ENCODE measurements around the gene PPDPF. TPM values are rescaled to one million over a fixed set of nuclear protein-coding genes. Genes with fewer than 3 reads are reported as not detected.

Gene PPDPF
- total and polyA plus RNA-seq, 4 donors: 36.9 to 545 (median 474) TPM

DNA sequence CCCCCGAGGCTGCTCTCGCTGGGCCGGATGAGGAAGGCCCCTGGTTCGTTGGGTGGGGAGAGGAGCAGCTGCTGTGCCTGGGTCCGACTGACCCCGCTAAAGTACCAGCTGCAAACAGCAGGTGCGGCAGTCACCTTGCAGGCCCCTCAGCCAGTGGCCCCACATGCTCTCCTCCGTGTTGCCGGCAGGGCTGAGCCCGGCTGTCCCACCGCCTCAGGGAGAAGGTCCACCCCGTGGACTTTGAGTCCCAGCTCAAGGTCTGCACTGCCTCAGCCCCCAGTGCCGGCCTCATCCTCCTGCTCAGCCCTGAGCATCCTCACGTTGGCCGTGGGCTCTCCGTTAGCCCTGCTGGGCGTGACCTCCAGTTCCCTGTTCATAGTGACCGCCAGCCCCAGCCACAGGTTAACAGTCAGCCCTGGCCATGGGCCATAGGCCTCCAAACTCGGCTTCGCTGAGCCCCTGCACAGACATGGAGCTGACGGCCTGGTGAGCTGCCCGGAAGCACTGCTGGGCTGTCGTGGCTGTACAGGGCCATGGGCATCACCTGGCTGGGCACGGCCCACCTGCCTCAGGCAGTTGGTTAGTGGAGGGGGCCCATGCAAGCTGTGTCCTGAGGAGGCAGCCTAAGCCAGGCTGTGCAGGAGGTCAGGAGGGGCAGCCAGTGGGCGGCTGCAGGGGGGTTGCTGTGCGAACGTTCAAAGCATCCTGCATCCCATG, 23.8 kb downstream of the PPDPF start:
- Histone ChIP-seq H3K4me3 (no peak overlapping the region), H3K27ac (ENCODE audit: low read depth in 1 of 2, low read length in 1 of 2) (no peak overlapping the region), H3K9me3 (ENCODE audit: control insufficient read depth in 4 of 4, insufficient read depth in 3 of 4, low read length in 3 of 4) (no peaks in the 10 kb centered on the region), H3K27me3 (ENCODE audit: control insufficient read depth in 3 of 3, insufficient read depth in 3 of 3, low read length in 2 of 3) (peaks cover 0 to 23% (median 6%) of the 10 kb centered on the region in 3 donors), H3K9ac (ENCODE audit: insufficient read depth in 1 of 2, low read length in 2 of 2) (no peak overlapping the region), H3K4me1 (ENCODE audit: control insufficient read depth in 5 of 5, insufficient read depth in 5 of 5, low read length in 5 of 5) (no peaks in the 10 kb centered on the region), H3K36me3 (ENCODE audit: control insufficient read depth in 4 of 4, insufficient read depth in 4 of 4, low read length in 4 of 4) (no peaks in the 10 kb centered on the region)
- TF ChIP-seq, protein P1, sequence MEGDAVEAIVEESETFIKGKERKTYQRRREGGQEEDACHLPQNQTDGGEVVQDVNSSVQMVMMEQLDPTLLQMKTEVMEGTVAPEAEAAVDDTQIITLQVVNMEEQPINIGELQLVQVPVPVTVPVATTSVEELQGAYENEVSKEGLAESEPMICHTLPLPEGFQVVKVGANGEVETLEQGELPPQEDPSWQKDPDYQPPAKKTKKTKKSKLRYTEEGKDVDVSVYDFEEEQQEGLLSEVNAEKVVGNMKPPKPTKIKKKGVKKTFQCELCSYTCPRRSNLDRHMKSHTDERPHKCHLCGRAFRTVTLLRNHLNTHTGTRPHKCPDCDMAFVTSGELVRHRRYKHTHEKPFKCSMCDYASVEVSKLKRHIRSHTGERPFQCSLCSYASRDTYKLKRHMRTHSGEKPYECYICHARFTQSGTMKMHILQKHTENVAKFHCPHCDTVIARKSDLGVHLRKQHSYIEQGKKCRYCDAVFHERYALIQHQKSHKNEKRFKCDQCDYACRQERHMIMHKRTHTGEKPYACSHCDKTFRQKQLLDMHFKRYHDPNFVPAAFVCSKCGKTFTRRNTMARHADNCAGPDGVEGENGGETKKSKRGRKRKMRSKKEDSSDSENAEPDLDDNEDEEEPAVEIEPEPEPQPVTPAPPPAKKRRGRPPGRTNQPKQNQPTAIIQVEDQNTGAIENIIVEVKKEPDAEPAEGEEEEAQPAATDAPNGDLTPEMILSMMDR (IDR thresholded peaks at IDR 0.05; ENCODE audit: control extremely low read depth, extremely low read depth): no peak
- 75 to 81% methylated on average over 25 to 27 of the region's 27 CpGs for WGBS, 2 donors
- DNase-seq (no peak), ATAC-seq (ENCODE audit: insufficient read depth, low FRiP score) (no peak)

DNA sequence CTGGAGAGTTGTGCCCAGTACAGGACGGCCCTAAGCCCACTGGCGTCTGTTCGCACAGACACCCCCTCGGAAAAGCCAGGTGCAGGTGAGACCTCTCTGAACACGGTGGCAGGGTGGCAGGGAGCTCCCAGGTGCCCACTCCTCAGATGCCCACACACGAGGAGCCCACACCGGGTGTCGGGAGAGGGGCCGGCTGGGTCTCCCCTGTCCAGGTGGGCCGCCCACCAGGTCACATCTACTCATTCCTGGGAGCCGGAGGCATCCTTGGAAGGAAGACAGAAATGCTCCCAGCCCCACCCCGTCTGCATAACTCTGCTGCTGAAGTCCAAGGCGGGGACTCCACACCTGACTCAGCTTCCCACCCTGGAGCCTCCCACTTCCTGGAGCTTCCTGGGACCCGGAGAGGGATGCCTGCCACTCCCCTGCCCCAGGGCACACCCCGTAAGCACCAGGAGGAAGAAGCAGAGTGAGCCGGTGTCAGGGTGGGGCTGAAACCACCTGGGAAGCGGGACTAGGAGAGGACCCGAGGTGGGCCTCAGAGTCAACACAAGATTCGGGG, 24.5 kb downstream of the PPDPF start:
- Histone ChIP-seq H3K27ac (ENCODE audit: low read depth in 1 of 2, low read length in 1 of 2) (no peak overlapping the region), H3K27me3 (ENCODE audit: control insufficient read depth in 3 of 3, insufficient read depth in 3 of 3, low read length in 2 of 3) (peaks cover 0 to 26% (median 7%) of the 10 kb centered on the region in 3 donors), H3K4me1 (ENCODE audit: control insufficient read depth in 5 of 5, insufficient read depth in 5 of 5, low read length in 5 of 5) (no peaks in the 10 kb centered on the region), H3K9me3 (ENCODE audit: control insufficient read depth in 4 of 4, insufficient read depth in 3 of 4, low read length in 3 of 4) (no peaks in the 10 kb centered on the region), H3K36me3 (ENCODE audit: control insufficient read depth in 4 of 4, insufficient read depth in 4 of 4, low read length in 4 of 4) (no peaks in the 10 kb centered on the region), H3K9ac (ENCODE audit: insufficient read depth in 1 of 2, low read length in 2 of 2) (no peak overlapping the region), H3K4me3 (no peak overlapping the region)
- ATAC-seq (ENCODE audit: insufficient read depth, low FRiP score): no peak
- TF ChIP-seq, protein P1 (IDR thresholded peaks at IDR 0.05; ENCODE audit: control extremely low read depth, extremely low read depth): no peak
- WGBS, 2 donors: 69 to 75% methylated on average over 19 of the region's 19 CpGs
- DNase-seq: no peak

DNA sequence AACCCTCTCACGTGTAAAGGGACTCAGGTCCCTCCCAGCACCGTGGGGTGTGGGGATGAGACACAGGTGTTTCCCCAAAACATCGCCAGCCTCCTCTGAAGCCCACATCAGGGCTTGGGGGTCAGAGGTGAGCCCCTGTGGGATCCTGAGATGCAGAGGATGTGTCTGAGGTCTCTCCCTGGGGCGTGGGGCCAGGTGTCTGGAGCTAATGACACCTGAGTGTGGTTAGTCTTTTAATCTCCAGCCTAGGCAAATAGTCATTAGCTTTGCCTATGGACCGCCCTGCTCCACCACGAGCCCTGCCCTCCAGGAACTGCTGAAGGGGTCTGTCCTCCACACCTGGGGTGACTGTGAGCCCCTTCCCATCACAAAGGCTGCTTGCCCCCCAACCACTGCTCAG, 25.2 kb downstream of the PPDPF start:
- WGBS, 2 donors: 55 to 59% methylated on average over 6 of the region's 6 CpGs
- Histone ChIP-seq H3K27ac (ENCODE audit: low read depth in 1 of 2, low read length in 1 of 2) (no peak overlapping the region), H3K9ac (ENCODE audit: insufficient read depth in 1 of 2, low read length in 2 of 2) (no peak overlapping the region), H3K36me3 (ENCODE audit: control insufficient read depth in 4 of 4, insufficient read depth in 4 of 4, low read length in 4 of 4) (no peaks in the 10 kb centered on the region), H3K9me3 (ENCODE audit: control insufficient read depth in 4 of 4, insufficient read depth in 3 of 4, low read length in 3 of 4) (no peaks in the 10 kb centered on the region), H3K27me3 (ENCODE audit: control insufficient read depth in 3 of 3, insufficient read depth in 3 of 3, low read length in 2 of 3) (peaks cover 0 to 28% (median 7%) of the 10 kb centered on the region in 3 donors), H3K4me1 (ENCODE audit: control insufficient read depth in 5 of 5, insufficient read depth in 5 of 5, low read length in 5 of 5) (no peaks in the 10 kb centered on the region), H3K4me3 (no peak overlapping the region)
- ATAC-seq (ENCODE audit: insufficient read depth, low FRiP score) (no peak), DNase-seq (no peak)
- TF ChIP-seq, protein P1 (IDR thresholded peaks at IDR 0.05; ENCODE audit: control extremely low read depth, extremely low read depth): no peak

Measured in lung (tissue), 12 donors.